Lung (tissue), 12 donors: ENCODE data around the gene MT1F. TPM values are rescaled to one million over a fixed set of nuclear protein-coding genes. Genes with fewer than 3 reads are reported as not detected.
A peak's percentile ranks its signal among the peaks of the same experiment; 100 is the strongest.

ENCODE experiments used
- ATAC-seq: fragments of 200-7000 bp; cut with Tn5 transposase; one replicate; pipeline ENCODE4 v1.9.1; 2020; ENCODE audit warnings: moderate number of reproducible peaks; ENCODE audit not compliant: insufficient read depth, low FRiP score
- DNase-seq, 3 donors: peaks; one replicate each; pipeline ENCODE4 v3.0.0-alpha.2; 2013 to 2017
- H3K27ac ChIP-seq, 2 donors: one replicate each; pipeline ENCODE4 v1.5.1; 2013; ENCODE audit warnings: mild to moderate bottlenecking in 2 of 2, moderate library complexity in 2 of 2, control low read depth in 1 of 2, inconsistent platforms in 1 of 2, low read depth in 1 of 2, low read length in 1 of 2
- H3K27me3 ChIP-seq, 3 donors: one replicate each; pipeline ENCODE4 v1.5.1; 2013; ENCODE audit warnings: low read length in 2 of 3; ENCODE audit not compliant: control insufficient read depth in 3 of 3, insufficient read depth in 3 of 3
- H3K36me3 ChIP-seq, 4 donors: one replicate each; pipeline ENCODE4 v1.5.1; 2013; ENCODE audit warnings: low read length in 4 of 4, mild to moderate bottlenecking in 1 of 4, moderate library complexity in 1 of 4; ENCODE audit not compliant: control insufficient read depth in 4 of 4, insufficient read depth in 4 of 4
- H3K4me1 ChIP-seq, 5 donors: one replicate each; pipeline ENCODE4 v1.5.1; 2013; ENCODE audit warnings: low read length in 5 of 5, mild to moderate bottlenecking in 2 of 5, moderate library complexity in 1 of 5; ENCODE audit not compliant: control insufficient read depth in 5 of 5, insufficient read depth in 5 of 5
- H3K4me3 ChIP-seq: one replicate; pipeline ENCODE4 v1.5.1; 2013; ENCODE audit warnings: mild to moderate bottlenecking, control low read depth, moderate library complexity
- H3K9ac ChIP-seq, 2 donors: one replicate each; pipeline ENCODE4 v1.5.1; 2013; ENCODE audit warnings: low read length in 2 of 2, control low read depth in 1 of 2; ENCODE audit not compliant: insufficient read depth in 1 of 2
- H3K9me3 ChIP-seq, 4 donors: one replicate each; pipeline ENCODE4 v1.5.1; 2013; ENCODE audit warnings: low read length in 3 of 4, mild to moderate bottlenecking in 1 of 4, moderate library complexity in 1 of 4; ENCODE audit not compliant: control insufficient read depth in 4 of 4, insufficient read depth in 3 of 4
- WGBS, 2 donors: extraction: QIAGEN DNeasy Blood & Tissue Kit; methylation state at CpG; one replicate each; pipeline ENCODE4 v1.1.7; 2013; 5-methylcytosine and 5-hydroxymethylcytosine counted together
- polyA plus RNA-seq, 2 donors: library from polyadenylated mRNA; stranded (reverse); fragments of 200-250 nt; gene quantifications; one replicate each; pipeline ENCODE4 v1.2.1, GENCODE V29; 2013
- total RNA-seq, 2 donors: library from RNA; depleted of rRNA in 1 of 2; stranded (reverse); fragments of >200 nt in 1 of 2; gene quantifications; one replicate each; pipeline ENCODE4 v1.2.1, GENCODE V29; 2014 to 2021
- TF ChIP-seq, protein P1 (sequence below): IDR thresholded peaks from 2 replicates; pipeline ENCODE4 v1.5.1; 2012; ENCODE audit warnings: mild to moderate bottlenecking; ENCODE audit errors: control extremely low read depth, extremely low read depth
- donor health status: control.
- donor health status: control.
- donor health status: Bipolar disorder and iron deficiency.
- donor health status: healthy.
- donor health status: DM: yes; HTN: yes; CAD: no.

The MT1F gene
- total and polyA plus RNA-seq, 4 donors, result 3.6 to 42.0 (median 20.9) TPM

- H3K27ac ChIP-seq, result peak overlapping the region; percentile 88 to 91
- 0% methylated on average over 21 of the region's 21 CpGs for WGBS, 2 donors
- ATAC-seq, result no peak
- no peak for DNase-seq
- no peaks in the 10 kb centered on the region for H3K36me3 ChIP-seq
- TF ChIP-seq, protein P1, sequence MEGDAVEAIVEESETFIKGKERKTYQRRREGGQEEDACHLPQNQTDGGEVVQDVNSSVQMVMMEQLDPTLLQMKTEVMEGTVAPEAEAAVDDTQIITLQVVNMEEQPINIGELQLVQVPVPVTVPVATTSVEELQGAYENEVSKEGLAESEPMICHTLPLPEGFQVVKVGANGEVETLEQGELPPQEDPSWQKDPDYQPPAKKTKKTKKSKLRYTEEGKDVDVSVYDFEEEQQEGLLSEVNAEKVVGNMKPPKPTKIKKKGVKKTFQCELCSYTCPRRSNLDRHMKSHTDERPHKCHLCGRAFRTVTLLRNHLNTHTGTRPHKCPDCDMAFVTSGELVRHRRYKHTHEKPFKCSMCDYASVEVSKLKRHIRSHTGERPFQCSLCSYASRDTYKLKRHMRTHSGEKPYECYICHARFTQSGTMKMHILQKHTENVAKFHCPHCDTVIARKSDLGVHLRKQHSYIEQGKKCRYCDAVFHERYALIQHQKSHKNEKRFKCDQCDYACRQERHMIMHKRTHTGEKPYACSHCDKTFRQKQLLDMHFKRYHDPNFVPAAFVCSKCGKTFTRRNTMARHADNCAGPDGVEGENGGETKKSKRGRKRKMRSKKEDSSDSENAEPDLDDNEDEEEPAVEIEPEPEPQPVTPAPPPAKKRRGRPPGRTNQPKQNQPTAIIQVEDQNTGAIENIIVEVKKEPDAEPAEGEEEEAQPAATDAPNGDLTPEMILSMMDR, result no peak
- H3K4me1 ChIP-seq, result peaks cover 9 to 55% (median 31%) of the 10 kb centered on the region in 5 donors
- peak overlapping the region in 1 of 2 donors; percentile 78 for H3K9ac ChIP-seq
- H3K4me3 ChIP-seq, result peak overlapping the region; percentile 78
- H3K27me3 ChIP-seq, result peaks cover 0 to 8% (median 0%) of the 10 kb centered on the region in 3 donors
- no peaks in the 10 kb centered on the region for H3K9me3 ChIP-seq
Observed at GRCh38 chr16:56608876-56609462, 48.8 kb upstream of the MT1F start.

DNA sequence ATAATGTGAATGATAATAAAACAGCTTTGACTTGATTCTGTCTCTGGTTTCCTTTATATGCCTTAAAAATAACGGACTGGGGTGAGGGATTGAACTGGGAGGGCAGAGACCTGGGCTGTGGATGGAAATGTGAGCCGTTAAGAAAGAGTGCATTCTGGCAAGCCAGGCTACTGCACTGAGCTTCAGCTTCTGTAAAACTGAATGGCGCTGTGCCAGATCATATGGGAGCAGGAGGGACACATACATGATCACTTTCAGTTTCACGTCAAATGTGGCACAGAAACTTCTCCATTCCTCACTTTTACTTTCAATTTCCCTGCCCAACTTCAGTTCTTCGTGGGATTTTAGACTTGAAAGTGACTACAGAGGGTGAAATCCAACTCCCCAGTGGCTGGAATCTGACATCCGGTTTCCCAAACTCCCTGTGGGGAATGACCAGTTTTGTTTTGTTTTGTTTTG, 48.3 kb upstream of the MT1F start:
- TF ChIP-seq, protein P1, result no peak
- H3K4me3 ChIP-seq, result peak overlapping the region; percentile 78
- H3K4me1 ChIP-seq, result peaks cover 9 to 55% (median 31%) of the 10 kb centered on the region in 5 donors
- ATAC-seq (no peak), DNase-seq (peak; percentile 83 to 94 (median 94))
- peak overlapping the region in 1 of 2 donors; percentile 78 for H3K9ac ChIP-seq
- H3K36me3 ChIP-seq, result no peaks in the 10 kb centered on the region
- H3K9me3 ChIP-seq, result no peaks in the 10 kb centered on the region
- WGBS, 2 donors, result 0 to 1% methylated on average over 6 of the region's 6 CpGs
- H3K27me3 ChIP-seq, result peaks cover 0 to 8% (median 0%) of the 10 kb centered on the region in 3 donors
- H3K27ac ChIP-seq, result peak overlapping the region; percentile 88 to 91

- Histone ChIP-seq H3K9ac (peak overlapping the region in 1 of 2 donors; percentile 78), H3K9me3 (no peaks in the 10 kb centered on the region), H3K36me3 (no peaks in the 10 kb centered on the region), H3K27me3 (peaks cover 0 to 10% (median 0%) of the 10 kb centered on the region in 3 donors), H3K4me1 (peaks cover 9 to 55% (median 31%) of the 10 kb centered on the region in 5 donors), H3K27ac (peak overlapping the region; percentile 88 to 95), H3K4me3 (no peak overlapping the region)
- ATAC-seq (no peak), DNase-seq (peak in 2 of 3 donors; percentile 46 to 48)
- TF ChIP-seq, protein P1, result no peak
- 17 to 27% methylated on average over 10 of the region's 10 CpGs for WGBS, 2 donors
Observed at GRCh38 chr16:56610017-56610608, 47.6 kb upstream of the MT1F start.
